Activated naive CD8-positive, alpha-beta T cell treated with anti-CD3 and anti-CD28 coated beads, Interleukin-2, amount 10 ng/mL, durations not matched to agents 7 days and 5 days (primary cell): ENCODE data around the gene MACROD2. TPM values are rescaled to one million over a fixed set of nuclear protein-coding genes. Genes with fewer than 3 reads are reported as not detected.

ENCODE experiments used
- ATAC-seq: fragments of 150-1000 bp; cut with Tn5 transposase; one replicate; pipeline ENCODE4 v1.10.0; 2021; ENCODE audit warnings: low read depth, moderate library complexity
- POLR2A ChIA-PET: fragments of 350-600 bp; sonication (Branson Sonifier 250); formaldehyde crosslinking; loops from one replicate; lab custom pipeline; 2021; ENCODE audit warnings: antibody characterized with exemption; lab: Charles Lee
- DNase-seq: peaks from one replicate; pipeline ENCODE4 v3.0.0; 2021
- H3K27ac Mint-ChIP-seq: one replicate; pipeline ENCODE4 v1.8.0; 2022; ENCODE audit warnings: mild to moderate bottlenecking, mixed read lengths
- H3K27me3 Mint-ChIP-seq: one replicate; pipeline ENCODE4 v1.8.0; 2022; ENCODE audit warnings: mild to moderate bottlenecking, moderate library complexity, mixed read lengths
- H3K36me3 Mint-ChIP-seq: one replicate; pipeline ENCODE4 v1.8.0; 2021; ENCODE audit warnings: mild to moderate bottlenecking, mixed read lengths
- H3K4me1 Mint-ChIP-seq: one replicate; pipeline ENCODE4 v1.8.0; 2021; ENCODE audit warnings: mixed read lengths
- H3K4me3 Mint-ChIP-seq: one replicate; pipeline ENCODE4 v1.8.0; 2022; ENCODE audit warnings: mild to moderate bottlenecking, moderate library complexity, mixed read lengths
- H3K9me3 Mint-ChIP-seq: one replicate; pipeline ENCODE4 v1.8.0; 2021; ENCODE audit warnings: mixed read lengths
- total RNA-seq, 2 experiments: library from RNA; stranded (reverse); gene quantifications; one replicate each; pipeline ENCODE4 v1.2.3, GENCODE V29; 2021

The MACROD2 gene
- total RNA-seq, 2 experiments from 2014 or later = not detected

DNA sequence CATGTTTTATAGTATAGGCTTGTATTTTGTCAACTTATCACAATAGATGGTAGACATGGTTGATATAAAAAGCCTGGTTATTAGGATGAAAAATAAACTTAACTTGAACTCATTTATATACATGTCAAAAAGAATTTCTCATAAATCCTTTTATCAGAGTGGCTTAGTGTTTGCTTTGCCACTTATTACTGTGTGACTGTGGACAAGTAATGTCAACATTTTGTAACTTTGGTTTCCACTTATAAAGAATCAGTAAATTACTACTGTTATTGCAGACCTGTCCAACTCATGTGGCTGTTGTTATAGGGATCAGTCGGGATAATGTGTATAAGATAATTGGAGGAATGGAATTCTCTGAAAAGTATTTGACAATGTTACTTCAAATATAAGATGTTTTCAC lies 1236.9 kb downstream of the MACROD2 start:
- no peak overlapping the region for H3K27ac Mint-ChIP-seq
- no peak for DNase-seq
- POLR2A ChIA-PET = no interaction called here
- no peaks in the 10 kb centered on the region for H3K27me3 Mint-ChIP-seq
- no peaks in the 10 kb centered on the region for H3K4me1 Mint-ChIP-seq
- ATAC-seq = no peak
- peaks cover 1% of the 10 kb centered on the region for H3K9me3 Mint-ChIP-seq
- H3K4me3 Mint-ChIP-seq = no peak overlapping the region
- H3K36me3 Mint-ChIP-seq = no peaks in the 10 kb centered on the region

- Mint-ChIP-seq H3K9me3 (peaks cover 1% of the 10 kb centered on the region), H3K4me1 (no peaks in the 10 kb centered on the region)
Measured at GRCh38 chr20:15235471-15236198, 1240.3 kb downstream of the MACROD2 start.

GRCh38 chr20:15236812-15237211 lies 1241.5 kb downstream of the MACROD2 start:
- DNase-seq (no peak), ATAC-seq (no peak)
- Mint-ChIP-seq H3K4me1 (no peaks in the 10 kb centered on the region), H3K4me3 (no peak overlapping the region), H3K27ac (no peak overlapping the region), H3K9me3 (peaks cover 1% of the 10 kb centered on the region), H3K27me3 (no peaks in the 10 kb centered on the region), H3K36me3 (no peaks in the 10 kb centered on the region)
- POLR2A ChIA-PET = no interaction called here

More at GRCh38 chr20:15235471-15236198, 1240.3 kb downstream of the MACROD2 start:
- DNase-seq (no peak), ATAC-seq (no peak)
- Mint-ChIP-seq H3K36me3 (no peaks in the 10 kb centered on the region), H3K27me3 (no peaks in the 10 kb centered on the region), H3K27ac (no peak overlapping the region), H3K4me3 (no peak overlapping the region)
- POLR2A ChIA-PET = no interaction called here

DNA sequence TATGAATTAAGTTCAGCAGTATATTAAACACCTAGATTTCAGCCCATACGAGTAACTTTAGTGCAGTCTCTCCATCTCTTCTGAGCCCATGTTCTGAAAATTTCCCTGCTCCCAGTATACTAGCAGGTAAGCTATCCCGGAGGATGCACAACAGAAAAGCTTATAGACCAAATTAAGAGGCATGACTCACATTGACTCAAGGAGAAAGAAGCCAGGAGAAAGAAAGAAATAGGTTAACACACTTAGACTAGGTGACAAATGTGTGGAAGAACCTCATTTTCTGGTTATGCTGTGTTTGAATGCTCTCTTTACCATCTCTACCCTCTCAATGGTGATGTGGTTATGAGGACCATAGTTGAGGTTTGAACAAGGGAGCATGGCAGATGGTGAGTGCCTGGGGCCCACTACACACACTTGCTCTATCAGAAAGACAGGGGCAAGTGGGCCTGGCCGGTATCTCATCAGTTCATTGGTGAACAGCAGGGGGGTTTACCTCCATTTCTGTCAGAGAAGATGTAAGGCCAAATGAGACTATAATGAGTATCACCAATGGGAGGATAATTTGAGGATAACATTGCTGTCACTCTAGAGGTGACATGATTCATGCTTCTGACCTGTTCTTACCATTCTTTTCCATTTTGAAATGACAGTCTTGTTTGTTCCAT lies 1244.4 kb downstream of the MACROD2 start:
- no peaks in the 10 kb centered on the region for H3K4me1 Mint-ChIP-seq
- H3K27ac Mint-ChIP-seq = no peak overlapping the region
- DNase-seq = no peak
- H3K4me3 Mint-ChIP-seq = no peak overlapping the region
- H3K27me3 Mint-ChIP-seq = no peaks in the 10 kb centered on the region
- H3K9me3 Mint-ChIP-seq = no peaks in the 10 kb centered on the region
- POLR2A ChIA-PET = no interaction called here
- ATAC-seq = no peak
- H3K36me3 Mint-ChIP-seq = no peaks in the 10 kb centered on the region

GRCh38 chr20:15240801-15241200 lies 1245.5 kb downstream of the MACROD2 start:
- no peaks in the 10 kb centered on the region for H3K27me3 Mint-ChIP-seq
- no peak overlapping the region for H3K4me3 Mint-ChIP-seq
- H3K27ac Mint-ChIP-seq = no peak overlapping the region
- no peaks in the 10 kb centered on the region for H3K36me3 Mint-ChIP-seq
- H3K4me1 Mint-ChIP-seq = no peaks in the 10 kb centered on the region
- DNase-seq (no peak), ATAC-seq (no peak)
- no peaks in the 10 kb centered on the region for H3K9me3 Mint-ChIP-seq
- POLR2A ChIA-PET = no interaction called here

- no peaks in the 10 kb centered on the region for H3K9me3 Mint-ChIP-seq
- no peaks in the 10 kb centered on the region for H3K36me3 Mint-ChIP-seq
- no peak overlapping the region for H3K4me3 Mint-ChIP-seq
- no peaks in the 10 kb centered on the region for H3K27me3 Mint-ChIP-seq
- no peaks in the 10 kb centered on the region for H3K4me1 Mint-ChIP-seq
- no peak overlapping the region for H3K27ac Mint-ChIP-seq
- ATAC-seq = no peak
- POLR2A ChIA-PET = no interaction called here
- no peak for DNase-seq
Measured at GRCh38 chr20:15241681-15242080, 1246.4 kb downstream of the MACROD2 start.

- ATAC-seq (no peak), DNase-seq (no peak)
- no peaks in the 10 kb centered on the region for H3K36me3 Mint-ChIP-seq
- POLR2A ChIA-PET = no interaction called here
- no peaks in the 10 kb centered on the region for H3K9me3 Mint-ChIP-seq
- H3K27ac Mint-ChIP-seq = no peak overlapping the region
- no peaks in the 10 kb centered on the region for H3K27me3 Mint-ChIP-seq
- H3K4me3 Mint-ChIP-seq = no peak overlapping the region
- no peaks in the 10 kb centered on the region for H3K4me1 Mint-ChIP-seq
Measured at GRCh38 chr20:15242773-15243172, 1247.5 kb downstream of the MACROD2 start.

DNA sequence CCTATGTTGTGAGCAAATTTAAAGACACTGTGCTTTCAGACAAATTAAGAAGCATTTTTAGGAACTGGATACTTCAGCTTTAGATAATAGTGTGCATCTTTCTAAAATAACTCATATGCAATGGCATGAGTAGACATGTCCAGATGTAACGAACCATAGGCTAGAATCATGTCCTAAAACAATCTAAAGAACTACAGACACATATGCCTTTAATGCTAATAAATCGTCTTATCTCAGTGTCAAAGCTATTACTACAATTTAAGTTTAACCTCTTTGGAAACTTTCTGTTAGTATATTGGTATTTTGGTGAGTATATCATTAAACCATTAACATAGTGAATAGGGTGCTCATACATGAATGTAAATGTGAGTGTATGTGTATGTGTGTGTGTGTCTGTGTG lies 1250.6 kb downstream of the MACROD2 start:
- ATAC-seq (no peak), DNase-seq (no peak)
- no peaks in the 10 kb centered on the region for H3K4me1 Mint-ChIP-seq
- H3K27me3 Mint-ChIP-seq = no peaks in the 10 kb centered on the region
- H3K27ac Mint-ChIP-seq = no peak overlapping the region
- H3K9me3 Mint-ChIP-seq = peaks cover 2% of the 10 kb centered on the region
- H3K36me3 Mint-ChIP-seq = no peaks in the 10 kb centered on the region
- H3K4me3 Mint-ChIP-seq = no peak overlapping the region
- POLR2A ChIA-PET = no interaction called here

DNA sequence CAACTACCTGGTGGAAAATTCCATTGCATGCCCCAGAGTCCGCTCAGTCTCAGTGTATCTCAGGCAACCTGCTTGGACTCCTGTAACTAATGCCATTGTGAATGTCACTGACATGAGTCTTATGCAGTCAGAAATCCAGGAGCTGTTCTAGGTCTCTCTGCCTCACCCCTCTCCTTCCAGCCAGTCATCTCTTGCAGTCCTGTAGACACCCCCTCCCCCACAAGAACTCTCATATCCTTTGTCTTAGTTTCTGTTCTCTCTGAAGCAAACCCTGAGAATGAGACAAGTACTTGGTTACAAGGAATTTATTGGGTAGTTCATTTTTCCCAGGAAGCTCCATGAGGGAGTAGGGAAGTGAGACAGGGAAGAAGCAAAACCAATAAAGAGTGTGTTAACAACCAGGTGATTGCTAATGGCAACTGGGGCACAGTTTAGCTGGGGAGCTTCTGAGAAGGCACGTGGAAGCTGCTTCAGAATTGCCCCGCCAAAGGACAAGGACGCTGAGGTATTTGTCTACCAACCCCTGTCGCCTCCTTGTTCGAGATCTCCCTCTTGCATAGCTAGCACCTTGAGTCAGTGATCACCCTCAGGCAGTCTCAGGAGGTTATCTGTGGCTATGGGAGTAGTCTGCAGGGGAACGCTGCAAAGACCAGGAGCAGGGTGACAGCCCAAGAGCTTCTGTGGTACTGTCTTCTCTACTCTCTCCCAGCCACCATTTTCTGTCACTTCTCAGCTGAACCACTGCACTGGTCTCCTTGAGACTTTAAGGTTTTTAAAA lies 1253.5 kb downstream of the MACROD2 start:
- no peak for DNase-seq
- no peak overlapping the region for H3K4me3 Mint-ChIP-seq
- POLR2A ChIA-PET = no interaction called here
- H3K27ac Mint-ChIP-seq = no peak overlapping the region
- H3K4me1 Mint-ChIP-seq = no peaks in the 10 kb centered on the region
- peaks cover 2% of the 10 kb centered on the region for H3K9me3 Mint-ChIP-seq
- H3K36me3 Mint-ChIP-seq = no peaks in the 10 kb centered on the region
- no peaks in the 10 kb centered on the region for H3K27me3 Mint-ChIP-seq
- no peak for ATAC-seq

- ATAC-seq (no peak), DNase-seq (no peak)
- H3K9me3 Mint-ChIP-seq = peaks cover 2% of the 10 kb centered on the region
- no peak overlapping the region for H3K4me3 Mint-ChIP-seq
- POLR2A ChIA-PET = no interaction called here
- no peaks in the 10 kb centered on the region for H3K27me3 Mint-ChIP-seq
- no peaks in the 10 kb centered on the region for H3K36me3 Mint-ChIP-seq
- H3K27ac Mint-ChIP-seq = no peak overlapping the region
- no peaks in the 10 kb centered on the region for H3K4me1 Mint-ChIP-seq
Measured at GRCh38 chr20:15251171-15251570, 1255.9 kb downstream of the MACROD2 start.

- DNase-seq = no peak
- H3K4me1 Mint-ChIP-seq = no peaks in the 10 kb centered on the region
- ATAC-seq = no peak
- no peaks in the 10 kb centered on the region for H3K36me3 Mint-ChIP-seq
- H3K27me3 Mint-ChIP-seq = no peaks in the 10 kb centered on the region
- no peak overlapping the region for H3K27ac Mint-ChIP-seq
- POLR2A ChIA-PET = no interaction called here
- H3K4me3 Mint-ChIP-seq = no peak overlapping the region
- peaks cover 2% of the 10 kb centered on the region for H3K9me3 Mint-ChIP-seq
Measured at GRCh38 chr20:15252304-15252703, 1257.0 kb downstream of the MACROD2 start.

DNA sequence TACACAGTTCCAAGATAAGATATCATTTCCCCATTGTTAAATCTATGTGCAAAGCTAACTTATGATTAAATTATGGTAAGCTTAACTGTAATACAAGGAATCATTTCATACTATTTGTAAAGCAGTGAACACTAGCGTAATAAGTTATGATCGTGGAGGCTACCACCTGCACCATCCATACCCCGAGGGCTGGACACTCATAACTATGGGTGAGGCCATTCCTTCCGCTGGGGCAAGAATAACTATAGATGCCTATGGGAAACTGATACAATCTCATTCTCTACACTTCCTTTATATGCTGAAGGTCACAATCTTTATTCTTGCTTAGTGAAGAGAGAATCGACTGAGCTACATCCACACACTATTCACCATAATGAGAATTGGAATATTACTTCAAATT lies 1258.1 kb downstream of the MACROD2 start:
- Mint-ChIP-seq H3K4me1 (no peaks in the 10 kb centered on the region), H3K27me3 (no peaks in the 10 kb centered on the region), H3K27ac (no peak overlapping the region), H3K36me3 (no peaks in the 10 kb centered on the region), H3K9me3 (no peaks in the 10 kb centered on the region), H3K4me3 (no peak overlapping the region)
- DNase-seq (no peak), ATAC-seq (no peak)
- POLR2A ChIA-PET = no interaction called here

GRCh38 chr20:15256676-15257568 lies 1261.6 kb downstream of the MACROD2 start:
- Mint-ChIP-seq H3K27ac (no peak overlapping the region), H3K27me3 (no peaks in the 10 kb centered on the region), H3K9me3 (no peaks in the 10 kb centered on the region), H3K4me3 (no peak overlapping the region), H3K36me3 (no peaks in the 10 kb centered on the region), H3K4me1 (no peaks in the 10 kb centered on the region)
- DNase-seq (no peak), ATAC-seq (no peak)
- POLR2A ChIA-PET = no interaction called here
